Panc1 (cell line): ENCODE data around the gene USP40. TPM values are rescaled to one million over a fixed set of nuclear protein-coding genes. Genes with fewer than 3 reads are reported as not detected.

Experiments used
- ATAC-seq: fragments of 200-7000 bp; cut with Tn5 transposase; 2 replicates; pipeline ENCODE4 v1.9.1; 2020; ENCODE audit warnings: mild to moderate bottlenecking, moderate library complexity
- BruUV-seq: library from RNA; stranded (reverse); fragments of 400-500 nt; replicated peaks from 2 replicates; lab custom pipeline; 2021; lab: Mats Ljungman, UMichigan
- CTCF ChIA-PET: fragments of 300-600 bp; sonication (Branson Sonifier 250); formaldehyde crosslinking; loops from one replicate; lab custom pipeline; 2022; ENCODE audit warnings: antibody characterized with exemption; lab: Charles Lee
- POLR2A ChIA-PET: fragments of 300-600 bp; sonication (Branson Sonifier 250); formaldehyde crosslinking; loops from one replicate; lab custom pipeline; 2022; ENCODE audit warnings: antibody characterized with exemption; lab: Charles Lee
- DNase-seq: peaks from one replicate; pipeline ENCODE4 v3.0.0-alpha.2; 2010; ENCODE audit warnings: low read depth, low spot score
- H3K27ac ChIP-seq: 2 replicates; pipeline ENCODE4 v1.5.1; 2011; ENCODE audit warnings: mild to moderate bottlenecking, low read length, inconsistent platforms
- H3K27me3 ChIP-seq: fragments of 200-500 bp; sonication (Bioruptor generic); 2 replicates; pipeline ENCODE4 v1.6.0; 2014; ENCODE audit warnings: low read length, inconsistent platforms; ENCODE audit not compliant: control insufficient read depth, insufficient read depth
- H3K36me3 ChIP-seq: fragments of 200-500 bp; sonication (Bioruptor generic); 2 replicates; pipeline ENCODE4 v1.5.1; 2014; ENCODE audit warnings: inconsistent platforms, mild to moderate bottlenecking, low read length, moderate library complexity; ENCODE audit not compliant: control insufficient read depth, insufficient read depth
- H3K4me1 ChIP-seq: 2 replicates; pipeline ENCODE4 v1.5.1; 2011; ENCODE audit warnings: inconsistent platforms, mild to moderate bottlenecking, low read length, moderate library complexity; ENCODE audit not compliant: control insufficient read depth, insufficient read depth
- H3K4me3 ChIP-seq, 2 experiments: 2 replicates each; pipeline ENCODE4 v1.5.1; 2011 to 2012; ENCODE audit warnings: low read depth in 2 of 2, low read length in 2 of 2, mild to moderate bottlenecking in 2 of 2, inconsistent platforms in 1 of 2, moderate library complexity in 1 of 2
- H3K9me3 ChIP-seq: fragments of 200-500 bp; sonication (Bioruptor generic); 2 replicates; pipeline ENCODE4 v1.5.1; 2014; ENCODE audit warnings: low read depth, mild to moderate bottlenecking, inconsistent platforms, low read length, moderate library complexity; ENCODE audit not compliant: control insufficient read depth, insufficient read depth
- POLR2AphosphoS5 ChIP-seq: IDR thresholded peaks from 2 replicates; pipeline ENCODE4 v1.6.1; 2012; ENCODE audit warnings: mild to moderate bottlenecking, low read depth, low read length, moderate library complexity
- SIN3A ChIP-seq: IDR thresholded peaks from 2 replicates; pipeline ENCODE4 v1.6.1; 2012; ENCODE audit warnings: low read depth, mild to moderate bottlenecking, low read length, moderate library complexity, borderline replicate concordance; ENCODE audit not compliant: insufficient read depth
- TCF7L2 ChIP-seq: IDR thresholded peaks from 2 replicates; pipeline ENCODE4 v1.6.1; 2011; ENCODE audit warnings: mild to moderate bottlenecking, low read depth, low read length, inconsistent platforms
- in situ Hi-C: cut with HindIII; loops from 2 replicates; pipeline ENCODE4 v1.10.0; 2016; ENCODE audit warnings: low sequenced_read_pairs, low pct_unique_long_range_greater_than_20kb
- intact Hi-C: fragments of 100-400 bp; cut with micrococcal nuclease; formaldehyde crosslinking; loops from one replicate; pipeline ENCODE4 v1.10.0; 2022; ENCODE audit not compliant: unreplicated experiment
- total RNA-seq: library from RNA; stranded (reverse); gene quantifications from one replicate; pipeline ENCODE4 v1.2.1, GENCODE V29; 2021; ENCODE audit not compliant: unreplicated experiment
- TF ChIP-seq, protein P1 (sequence below), 2 experiments: IDR thresholded peaks; 2 replicates each; pipeline ENCODE4 v1.6.1; 2011 to 2012; ENCODE audit warnings: low read depth in 2 of 2, control low read depth in 1 of 2, low read length in 1 of 2, mild to moderate bottlenecking in 1 of 2, moderate library complexity in 1 of 2; ENCODE audit not compliant: insufficient read depth in 1 of 2
- TF ChIP-seq, protein P2 (sequence below): fragments of 450-650 bp; IDR thresholded peaks from 2 replicates; pipeline ENCODE4 v1.5.1; 2017; ENCODE audit warnings: mild to moderate bottlenecking

USP40 gene
- total RNA-seq, 1 experiment from 2014 or later: 26.6 TPM

DNA sequence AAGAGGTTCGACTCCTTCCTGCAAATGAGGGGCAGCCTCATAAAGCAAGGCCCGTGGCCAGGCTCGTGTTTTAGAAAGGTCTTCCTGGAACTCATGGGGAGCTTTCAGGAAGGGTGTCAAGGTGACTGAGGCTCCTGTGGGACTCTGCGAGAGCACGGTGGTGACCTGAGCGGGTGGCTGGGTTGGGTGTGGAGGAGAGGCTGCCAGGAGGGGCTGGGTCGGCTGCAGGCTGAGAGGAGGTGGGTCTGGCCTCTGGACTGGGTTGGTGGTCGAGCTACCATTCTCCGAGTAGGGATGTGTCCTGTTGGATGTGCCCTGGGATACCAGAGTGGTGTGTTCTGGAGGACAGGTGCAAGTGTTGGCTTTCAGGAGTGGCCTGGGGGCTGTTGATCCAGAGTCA lies 125.9 kb downstream of the USP40 start:
- no peak overlapping the region for H3K27ac ChIP-seq
- no peaks in the 10 kb centered on the region for H3K9me3 ChIP-seq
- intact Hi-C loops: loop anchor here (5.0 to 10.0 kb wide), 2 partner anchors 86 to 158 kb away; partner anchors contain the start of gene DGKD
- no peaks in the 10 kb centered on the region for H3K27me3 ChIP-seq
- peaks cover 8% of the 10 kb centered on the region for H3K36me3 ChIP-seq
- ATAC-seq (no peak), DNase-seq (no peak)
- ChIA-PET CTCF (no interaction called here), POLR2A (no interaction called here)
- TF ChIP-seq, protein P1, sequence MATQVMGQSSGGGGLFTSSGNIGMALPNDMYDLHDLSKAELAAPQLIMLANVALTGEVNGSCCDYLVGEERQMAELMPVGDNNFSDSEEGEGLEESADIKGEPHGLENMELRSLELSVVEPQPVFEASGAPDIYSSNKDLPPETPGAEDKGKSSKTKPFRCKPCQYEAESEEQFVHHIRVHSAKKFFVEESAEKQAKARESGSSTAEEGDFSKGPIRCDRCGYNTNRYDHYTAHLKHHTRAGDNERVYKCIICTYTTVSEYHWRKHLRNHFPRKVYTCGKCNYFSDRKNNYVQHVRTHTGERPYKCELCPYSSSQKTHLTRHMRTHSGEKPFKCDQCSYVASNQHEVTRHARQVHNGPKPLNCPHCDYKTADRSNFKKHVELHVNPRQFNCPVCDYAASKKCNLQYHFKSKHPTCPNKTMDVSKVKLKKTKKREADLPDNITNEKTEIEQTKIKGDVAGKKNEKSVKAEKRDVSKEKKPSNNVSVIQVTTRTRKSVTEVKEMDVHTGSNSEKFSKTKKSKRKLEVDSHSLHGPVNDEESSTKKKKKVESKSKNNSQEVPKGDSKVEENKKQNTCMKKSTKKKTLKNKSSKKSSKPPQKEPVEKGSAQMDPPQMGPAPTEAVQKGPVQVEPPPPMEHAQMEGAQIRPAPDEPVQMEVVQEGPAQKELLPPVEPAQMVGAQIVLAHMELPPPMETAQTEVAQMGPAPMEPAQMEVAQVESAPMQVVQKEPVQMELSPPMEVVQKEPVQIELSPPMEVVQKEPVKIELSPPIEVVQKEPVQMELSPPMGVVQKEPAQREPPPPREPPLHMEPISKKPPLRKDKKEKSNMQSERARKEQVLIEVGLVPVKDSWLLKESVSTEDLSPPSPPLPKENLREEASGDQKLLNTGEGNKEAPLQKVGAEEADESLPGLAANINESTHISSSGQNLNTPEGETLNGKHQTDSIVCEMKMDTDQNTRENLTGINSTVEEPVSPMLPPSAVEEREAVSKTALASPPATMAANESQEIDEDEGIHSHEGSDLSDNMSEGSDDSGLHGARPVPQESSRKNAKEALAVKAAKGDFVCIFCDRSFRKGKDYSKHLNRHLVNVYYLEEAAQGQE (IDR thresholded peaks at IDR 0.05; ENCODE audit: insufficient read depth in 1 of 2, low read depth in 2 of 2, low read length in 1 of 2): no peak
- TF ChIP-seq, protein P2, sequence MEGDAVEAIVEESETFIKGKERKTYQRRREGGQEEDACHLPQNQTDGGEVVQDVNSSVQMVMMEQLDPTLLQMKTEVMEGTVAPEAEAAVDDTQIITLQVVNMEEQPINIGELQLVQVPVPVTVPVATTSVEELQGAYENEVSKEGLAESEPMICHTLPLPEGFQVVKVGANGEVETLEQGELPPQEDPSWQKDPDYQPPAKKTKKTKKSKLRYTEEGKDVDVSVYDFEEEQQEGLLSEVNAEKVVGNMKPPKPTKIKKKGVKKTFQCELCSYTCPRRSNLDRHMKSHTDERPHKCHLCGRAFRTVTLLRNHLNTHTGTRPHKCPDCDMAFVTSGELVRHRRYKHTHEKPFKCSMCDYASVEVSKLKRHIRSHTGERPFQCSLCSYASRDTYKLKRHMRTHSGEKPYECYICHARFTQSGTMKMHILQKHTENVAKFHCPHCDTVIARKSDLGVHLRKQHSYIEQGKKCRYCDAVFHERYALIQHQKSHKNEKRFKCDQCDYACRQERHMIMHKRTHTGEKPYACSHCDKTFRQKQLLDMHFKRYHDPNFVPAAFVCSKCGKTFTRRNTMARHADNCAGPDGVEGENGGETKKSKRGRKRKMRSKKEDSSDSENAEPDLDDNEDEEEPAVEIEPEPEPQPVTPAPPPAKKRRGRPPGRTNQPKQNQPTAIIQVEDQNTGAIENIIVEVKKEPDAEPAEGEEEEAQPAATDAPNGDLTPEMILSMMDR: no peak
- TF ChIP-seq TCF7L2: no peak
- no peak for TF ChIP-seq POLR2AphosphoS5
- TF ChIP-seq SIN3A: no peak
- in situ Hi-C loops: no loop called here
- H3K4me1 ChIP-seq: peaks cover 5% of the 10 kb centered on the region; the same call in 1 of the 2 replicates
- no TSS peak for BruUV-seq
- H3K4me3 ChIP-seq: no peak overlapping the region

DNA sequence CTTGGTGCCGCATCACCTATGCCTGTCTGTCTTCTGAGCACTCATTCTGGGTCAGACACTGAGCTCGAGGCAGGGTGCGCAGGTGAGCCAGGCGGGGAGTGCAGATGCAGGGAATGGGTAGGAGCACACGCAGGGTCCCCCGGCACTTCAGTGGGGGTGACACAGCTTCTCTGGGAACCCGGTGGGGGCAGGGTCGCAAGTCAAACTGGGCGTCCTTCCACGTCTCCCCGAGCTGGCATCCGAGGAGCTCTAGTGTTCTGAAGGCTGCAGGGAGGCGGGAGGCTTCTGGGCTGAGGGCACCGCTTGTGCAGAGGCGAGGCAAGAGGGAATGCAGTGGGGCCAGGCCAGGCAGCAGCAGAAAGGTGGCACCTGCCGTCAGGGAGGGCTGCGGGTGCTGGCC lies 126.3 kb downstream of the USP40 start:
- ATAC-seq (no peak), DNase-seq (no peak)
- in situ Hi-C loops (no loop called here), intact Hi-C loops (loop anchor here (5.0 to 10.0 kb wide), 2 partner anchors 86 to 158 kb away; partner anchors contain the start of gene DGKD)
- H3K9me3 ChIP-seq: no peaks in the 10 kb centered on the region
- no TSS peak for BruUV-seq
- no peak overlapping the region for H3K4me3 ChIP-seq
- POLR2A ChIA-PET: no interaction called here
- H3K4me1 ChIP-seq: peaks cover 5% of the 10 kb centered on the region; the same call in 1 of the 2 replicates
- CTCF ChIA-PET: no interaction called here
- H3K27ac ChIP-seq: no peak overlapping the region
- H3K36me3 ChIP-seq: peaks cover 7% of the 10 kb centered on the region
- no peaks in the 10 kb centered on the region for H3K27me3 ChIP-seq
- no peak for TF ChIP-seq TCF7L2
- TF ChIP-seq, protein P1 (IDR thresholded peaks at IDR 0.05; ENCODE audit: insufficient read depth in 1 of 2, low read depth in 2 of 2, low read length in 1 of 2): no peak
- TF ChIP-seq, protein P2: no peak
- no peak for TF ChIP-seq SIN3A
- TF ChIP-seq POLR2AphosphoS5: no peak
